Astrocyte (in vitro differentiated cells and primary cell): Measurements from ENCODE around the gene MEAK7. TPM values are rescaled to one million over a fixed set of nuclear protein-coding genes. Genes with fewer than 3 reads are reported as not detected.
"Not testable (repeated sequence)": the region's sequence is repeated elsewhere in the genome, so short reads cannot be mapped to it uniquely, and the experiment has no call there.

Source experiments
- DNase-seq: peaks from one replicate; pipeline ENCODE4 v3.0.0-alpha.2; 2010; ENCODE audit warnings: low read depth
- FAIRE-seq: peaks from 2 replicates; lab custom pipeline; 2011; peaks lifted over from hg19 to GRCh38; lab: Jason Lieb, UNC
- H2AFZ ChIP-seq: 2 replicates; pipeline ENCODE4 v1.6.0; 2012; ENCODE audit warnings: low read depth, low read length, inconsistent platforms
- H3K27ac ChIP-seq: 2 replicates; pipeline ENCODE4 v1.5.1; 2011; ENCODE audit warnings: low read depth, low read length, inconsistent platforms
- H3K27me3 ChIP-seq: 2 replicates; pipeline ENCODE4 v1.6.0; 2011; ENCODE audit warnings: low read length, inconsistent platforms; ENCODE audit not compliant: insufficient read depth
- H3K36me3 ChIP-seq: 2 replicates; pipeline ENCODE4 v1.5.1; 2011; ENCODE audit warnings: low read length, inconsistent platforms; ENCODE audit not compliant: insufficient read depth
- H3K4me1 ChIP-seq: 2 replicates; pipeline ENCODE4 v1.5.1; 2011; ENCODE audit warnings: low read length, inconsistent platforms; ENCODE audit not compliant: insufficient read depth
- H3K4me2 ChIP-seq: 2 replicates; pipeline ENCODE4 v1.6.0; 2012; ENCODE audit warnings: low read length, inconsistent platforms
- H3K4me3 ChIP-seq: 2 replicates; pipeline ENCODE4 v1.5.1; 2011; ENCODE audit warnings: low read depth, mild to moderate bottlenecking, low read length, inconsistent platforms; ENCODE audit not compliant: insufficient read depth
- H3K79me2 ChIP-seq: 2 replicates; pipeline ENCODE4 v1.6.0; 2012; ENCODE audit warnings: mild to moderate bottlenecking, low read length, inconsistent platforms; ENCODE audit not compliant: insufficient read depth
- H3K9ac ChIP-seq: 2 replicates; pipeline ENCODE4 v1.6.0; 2012; ENCODE audit warnings: mild to moderate bottlenecking, low read length, inconsistent platforms
- H3K9me3 ChIP-seq: 2 replicates; pipeline ENCODE4 v1.5.1; 2012; ENCODE audit warnings: low read depth, mild to moderate bottlenecking, low read length, inconsistent platforms; ENCODE audit not compliant: insufficient read depth
- H4K20me1 ChIP-seq: 2 replicates; pipeline ENCODE4 v1.6.0; 2012; ENCODE audit warnings: low read length, inconsistent platforms; ENCODE audit not compliant: insufficient read depth
- H3K27ac Mint-ChIP-seq: one replicate; pipeline ENCODE4 v1.8.0; 2021; ENCODE audit warnings: mild to moderate bottlenecking, mixed read lengths; ENCODE audit not compliant: unreplicated experiment
- H3K27me3 Mint-ChIP-seq: one replicate; pipeline ENCODE4 v1.8.0; 2021; ENCODE audit warnings: low read depth, mixed read lengths; ENCODE audit not compliant: unreplicated experiment
- H3K36me3 Mint-ChIP-seq: one replicate; pipeline ENCODE4 v1.8.0; 2021; ENCODE audit warnings: low read depth, mixed read lengths; ENCODE audit not compliant: unreplicated experiment
- H3K4me1 Mint-ChIP-seq: one replicate; pipeline ENCODE4 v1.8.0; 2021; ENCODE audit warnings: low read depth, mixed read lengths; ENCODE audit not compliant: unreplicated experiment
- H3K4me3 Mint-ChIP-seq: one replicate; pipeline ENCODE4 v1.8.0; 2021; ENCODE audit warnings: mild to moderate bottlenecking, moderate library complexity, mixed read lengths; ENCODE audit not compliant: unreplicated experiment
- H3K9me3 Mint-ChIP-seq: one replicate; pipeline ENCODE4 v1.8.0; 2021; ENCODE audit warnings: mild to moderate bottlenecking, mixed read lengths; ENCODE audit not compliant: unreplicated experiment
- CTCF ChIP-seq: IDR thresholded peaks from 2 replicates; pipeline ENCODE4 v1.5.1; 2011; ENCODE audit warnings: low read depth, mild to moderate bottlenecking, inconsistent platforms, low read length, moderate library complexity; ENCODE audit not compliant: insufficient read depth
- EZH2 ChIP-seq: IDR thresholded peaks from 2 replicates; pipeline ENCODE4 v1.6.1; 2012; ENCODE audit warnings: mild to moderate bottlenecking, low read length, inconsistent platforms; ENCODE audit not compliant: insufficient read depth
- total RNA-seq: library from RNA; stranded (reverse); gene quantifications from 2 replicates; pipeline ENCODE4 v1.2.1, GENCODE V29; 2021

Gene MEAK7
- total RNA-seq, 1 donor from 2014 or later, result 41.3 TPM

GRCh38 chr16:84527532-84528269 is 23.2 kb upstream of the MEAK7 start:
- Mint-ChIP-seq H3K4me3 (no peak overlapping the region), H3K9me3 (peaks cover 15% of the 10 kb centered on the region), H3K27ac (no peak overlapping the region), H3K36me3 (peaks cover 7% of the 10 kb centered on the region), H3K4me1 (peaks cover 17% of the 10 kb centered on the region), H3K27me3 (peaks cover 4% of the 10 kb centered on the region)
- TF ChIP-seq CTCF, result no peak
- no peak for TF ChIP-seq EZH2
- peak overlapping the region; percentile 49 for H3K4me2 ChIP-seq
- H3K36me3 ChIP-seq, result no peaks in the 10 kb centered on the region
- DNase-seq (no peak), FAIRE-seq (no peak)
- H4K20me1 ChIP-seq, result no peaks in the 10 kb centered on the region
- peaks cover 9% of the 10 kb centered on the region for H3K9me3 ChIP-seq
- no peaks in the 10 kb centered on the region for H3K27me3 ChIP-seq
- no peak overlapping the region for H3K4me3 ChIP-seq
- peak overlapping the region; percentile 65 for H3K27ac ChIP-seq
- H3K79me2 ChIP-seq, result no peaks in the 10 kb centered on the region
- peak overlapping the region; percentile 67 for H3K9ac ChIP-seq
- peak overlapping the region; percentile 87 for H2AFZ ChIP-seq
- H3K4me1 ChIP-seq, result peaks cover 32% of the 10 kb centered on the region

GRCh38 chr16:84526794-84527531 is 22.5 kb upstream of the MEAK7 start:
- H3K9me3 Mint-ChIP-seq, result peaks cover 19% of the 10 kb centered on the region
- peak overlapping the region; percentile 49 for H3K4me2 ChIP-seq
- DNase-seq (peak; percentile 82), FAIRE-seq (no peak)
- H3K4me3 Mint-ChIP-seq, result no peak overlapping the region
- no peaks in the 10 kb centered on the region for H3K36me3 ChIP-seq
- H3K27me3 Mint-ChIP-seq, result peaks cover 4% of the 10 kb centered on the region
- peaks cover 25% of the 10 kb centered on the region for H3K4me1 ChIP-seq
- H3K27ac Mint-ChIP-seq, result peak overlapping the region; percentile 12
- H3K36me3 Mint-ChIP-seq, result peaks cover 7% of the 10 kb centered on the region
- H3K27ac ChIP-seq, result peak overlapping the region; percentile 65
- H2AFZ ChIP-seq, result peak overlapping the region; percentile 87
- H3K4me3 ChIP-seq, result no peak overlapping the region
- H3K4me1 Mint-ChIP-seq, result peaks cover 10% of the 10 kb centered on the region
- H3K9ac ChIP-seq, result peak overlapping the region; percentile 67
- H3K79me2 ChIP-seq, result no peaks in the 10 kb centered on the region
- TF ChIP-seq EZH2 (no peak), CTCF (no peak)
- peaks cover 9% of the 10 kb centered on the region for H3K9me3 ChIP-seq
- H3K27me3 ChIP-seq, result no peaks in the 10 kb centered on the region
- H4K20me1 ChIP-seq, result no peaks in the 10 kb centered on the region

GRCh38 chr16:84524941-84525581 is 20.6 kb upstream of the MEAK7 start:
- not testable (repeated sequence) for H3K36me3 ChIP-seq, H3K27me3 ChIP-seq, H3K79me2 ChIP-seq, H3K9me3 ChIP-seq, H3K4me3 ChIP-seq, H3K9ac ChIP-seq, H2AFZ ChIP-seq, H3K27ac Mint-ChIP-seq, DNase-seq, FAIRE-seq, H3K27ac ChIP-seq, H4K20me1 ChIP-seq, H3K27me3 Mint-ChIP-seq, H3K36me3 Mint-ChIP-seq, H3K4me1 Mint-ChIP-seq, H3K4me3 Mint-ChIP-seq, H3K4me2 ChIP-seq
- peaks cover 17% of the 10 kb centered on the region for H3K4me1 ChIP-seq
- H3K9me3 Mint-ChIP-seq, result peaks cover 15% of the 10 kb centered on the region
